ENCODE measurements around the gene C10orf90.

GRCh38 chr10:126519992-126520391 is 150.5 kb downstream of the C10orf90 start:
- TF ChIP-seq, protein P1, sequence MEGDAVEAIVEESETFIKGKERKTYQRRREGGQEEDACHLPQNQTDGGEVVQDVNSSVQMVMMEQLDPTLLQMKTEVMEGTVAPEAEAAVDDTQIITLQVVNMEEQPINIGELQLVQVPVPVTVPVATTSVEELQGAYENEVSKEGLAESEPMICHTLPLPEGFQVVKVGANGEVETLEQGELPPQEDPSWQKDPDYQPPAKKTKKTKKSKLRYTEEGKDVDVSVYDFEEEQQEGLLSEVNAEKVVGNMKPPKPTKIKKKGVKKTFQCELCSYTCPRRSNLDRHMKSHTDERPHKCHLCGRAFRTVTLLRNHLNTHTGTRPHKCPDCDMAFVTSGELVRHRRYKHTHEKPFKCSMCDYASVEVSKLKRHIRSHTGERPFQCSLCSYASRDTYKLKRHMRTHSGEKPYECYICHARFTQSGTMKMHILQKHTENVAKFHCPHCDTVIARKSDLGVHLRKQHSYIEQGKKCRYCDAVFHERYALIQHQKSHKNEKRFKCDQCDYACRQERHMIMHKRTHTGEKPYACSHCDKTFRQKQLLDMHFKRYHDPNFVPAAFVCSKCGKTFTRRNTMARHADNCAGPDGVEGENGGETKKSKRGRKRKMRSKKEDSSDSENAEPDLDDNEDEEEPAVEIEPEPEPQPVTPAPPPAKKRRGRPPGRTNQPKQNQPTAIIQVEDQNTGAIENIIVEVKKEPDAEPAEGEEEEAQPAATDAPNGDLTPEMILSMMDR (conservative IDR thresholded peaks at IDR 0.05; ENCODE audit: low read depth, low read length), result no peak
- no peak for TF ChIP-seq EZH2 (IDR thresholded peaks at IDR 0.05; ENCODE audit: low read length, unreplicated experiment)
